Measurements from ENCODE around the gene GPR153.

The GPR153 gene

GRCh38 chr1:6286266-6286665 lies 25.4 kb upstream of the GPR153 start:
- no peak for TF ChIP-seq ZFX (IDR thresholded peaks at IDR 0.05; ENCODE audit: borderline replicate concordance)
- no peak for TF ChIP-seq CTCF (IDR thresholded peaks at IDR 0.05)
- H3K27ac ChIP-seq, result no peak overlapping the region

DNA sequence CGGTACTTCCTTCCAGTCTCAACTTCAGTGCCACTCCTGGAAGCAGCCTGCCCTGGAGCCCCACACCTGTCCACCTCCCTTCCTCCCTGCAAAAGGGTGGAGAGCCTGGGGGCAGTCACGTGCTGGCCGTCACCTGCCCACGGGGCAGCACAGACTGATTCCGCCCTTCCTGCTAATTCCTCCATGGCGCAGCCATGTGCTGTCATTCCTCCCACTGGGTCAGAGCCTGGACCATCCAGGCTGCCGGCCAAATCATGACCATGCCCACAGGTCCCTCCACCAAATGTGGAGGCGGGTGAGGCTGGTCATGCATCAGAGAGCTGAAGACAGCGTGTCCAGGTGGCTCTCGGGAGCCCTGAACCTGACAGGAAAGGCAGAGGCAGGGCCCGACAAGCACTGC lies 24.4 kb upstream of the GPR153 start:
- TF ChIP-seq CTCF (IDR thresholded peaks at IDR 0.05) (no peak), ZFX (IDR thresholded peaks at IDR 0.05; ENCODE audit: borderline replicate concordance) (no peak)
- no peak overlapping the region for H3K27ac ChIP-seq

DNA sequence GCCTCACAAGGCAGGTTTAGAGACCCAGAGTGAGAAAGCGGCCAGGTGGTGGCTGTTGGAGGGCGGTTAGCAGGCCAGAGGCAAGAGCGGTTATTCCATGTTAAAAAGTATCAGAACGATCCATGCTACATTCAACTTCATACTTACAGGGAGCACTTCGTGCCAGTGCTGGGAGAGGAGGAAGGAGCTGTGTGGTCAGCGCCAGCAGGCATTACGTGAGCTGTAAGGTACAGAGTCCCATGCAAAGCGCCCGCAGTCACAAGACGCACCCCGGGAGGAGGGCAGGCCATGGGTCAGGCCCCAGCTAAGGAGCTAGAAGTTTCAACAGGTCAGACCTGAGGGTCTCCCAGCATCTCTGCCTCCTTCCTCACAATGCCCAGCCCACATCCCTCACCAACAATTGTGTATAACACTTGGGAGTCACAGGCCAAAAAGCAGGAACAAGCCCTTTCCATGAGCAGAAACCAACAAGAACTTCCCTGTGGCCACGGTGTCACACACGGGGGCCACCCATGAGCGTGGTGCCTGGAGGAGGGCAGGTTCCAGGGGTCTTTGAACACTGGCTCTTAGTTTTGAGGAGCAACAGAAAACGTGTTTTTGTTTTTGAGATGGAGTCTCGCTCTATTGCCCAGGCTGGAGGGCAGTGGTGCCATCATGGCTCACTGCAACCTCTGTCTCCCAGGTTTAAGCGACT lies 21.8 kb upstream of the GPR153 start:
- H3K27ac ChIP-seq, result no peak overlapping the region
- TF ChIP-seq CTCF (IDR thresholded peaks at IDR 0.05) (no peak), ZFX (IDR thresholded peaks at IDR 0.05; ENCODE audit: borderline replicate concordance) (no peak)

DNA sequence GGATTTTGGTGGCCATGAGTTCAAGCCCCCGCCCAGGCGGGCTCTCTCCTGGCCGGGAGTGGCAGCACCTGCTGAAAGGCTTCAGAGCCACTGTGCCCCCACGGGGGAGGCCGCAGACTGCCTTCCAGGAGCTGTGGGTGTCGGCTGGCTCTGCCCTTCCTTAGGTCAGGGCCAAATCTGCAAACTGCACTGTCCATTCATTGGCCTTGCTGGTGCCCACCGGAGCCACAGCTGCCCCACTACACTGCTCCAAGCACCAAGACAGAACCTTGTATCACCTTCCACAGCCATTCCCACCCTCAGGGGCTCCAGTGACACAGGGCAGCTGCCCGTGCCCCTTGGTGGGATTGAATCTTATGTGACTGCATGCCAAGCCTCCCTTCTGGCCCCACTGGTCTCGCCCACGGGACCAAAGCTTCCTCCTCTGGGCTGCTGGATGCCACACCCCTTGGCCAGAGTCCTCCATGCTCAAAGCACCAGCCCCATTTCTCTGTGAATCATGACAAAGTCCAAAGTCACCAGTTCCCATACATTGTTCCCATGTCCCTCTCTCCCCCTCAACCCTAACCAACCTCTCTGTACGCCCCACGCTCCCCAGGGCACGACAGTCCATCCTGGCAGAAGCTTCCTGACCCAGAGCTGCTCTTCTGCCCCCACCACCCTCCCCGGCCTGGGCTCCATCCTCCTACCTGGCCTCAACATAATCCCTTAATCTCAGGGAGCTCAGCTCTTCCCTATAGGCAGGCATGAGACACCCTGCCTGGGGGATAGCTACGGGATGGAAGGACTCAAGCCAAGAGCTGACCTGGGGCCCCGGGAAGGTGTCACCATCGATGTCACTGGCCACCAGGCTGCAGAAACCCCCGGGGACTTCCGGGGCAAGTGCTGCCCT lies 20.9 kb upstream of the GPR153 start:
- TF ChIP-seq CTCF (IDR thresholded peaks at IDR 0.05), result no peak
- TF ChIP-seq ZFX (IDR thresholded peaks at IDR 0.05; ENCODE audit: borderline replicate concordance), result no peak
- no peak overlapping the region for H3K27ac ChIP-seq

- H3K27ac ChIP-seq, result no peak overlapping the region
- TF ChIP-seq ZFX (IDR thresholded peaks at IDR 0.05; ENCODE audit: borderline replicate concordance) (no peak), CTCF (IDR thresholded peaks at IDR 0.05) (peak; percentile 46)
These were observed 20.0 kb upstream of the GPR153 start for GRCh38 chr1:6280761-6281451.

GRCh38 chr1:6279613-6280383 lies 18.9 kb upstream of the GPR153 start:
- TF ChIP-seq ZFX (IDR thresholded peaks at IDR 0.05; ENCODE audit: borderline replicate concordance) (no peak), CTCF (IDR thresholded peaks at IDR 0.05) (no peak)
- no peak overlapping the region for H3K27ac ChIP-seq

All from 22Rv1 (cell line).